ENCODE data around the gene NANOS3.
A peak's percentile ranks its signal among the peaks of the same experiment; 100 is the strongest.
"Not testable (repeated sequence)": the region's sequence is repeated elsewhere in the genome, so short reads cannot be mapped to it uniquely, and the experiment has no call there.

The NANOS3 gene

DNA sequence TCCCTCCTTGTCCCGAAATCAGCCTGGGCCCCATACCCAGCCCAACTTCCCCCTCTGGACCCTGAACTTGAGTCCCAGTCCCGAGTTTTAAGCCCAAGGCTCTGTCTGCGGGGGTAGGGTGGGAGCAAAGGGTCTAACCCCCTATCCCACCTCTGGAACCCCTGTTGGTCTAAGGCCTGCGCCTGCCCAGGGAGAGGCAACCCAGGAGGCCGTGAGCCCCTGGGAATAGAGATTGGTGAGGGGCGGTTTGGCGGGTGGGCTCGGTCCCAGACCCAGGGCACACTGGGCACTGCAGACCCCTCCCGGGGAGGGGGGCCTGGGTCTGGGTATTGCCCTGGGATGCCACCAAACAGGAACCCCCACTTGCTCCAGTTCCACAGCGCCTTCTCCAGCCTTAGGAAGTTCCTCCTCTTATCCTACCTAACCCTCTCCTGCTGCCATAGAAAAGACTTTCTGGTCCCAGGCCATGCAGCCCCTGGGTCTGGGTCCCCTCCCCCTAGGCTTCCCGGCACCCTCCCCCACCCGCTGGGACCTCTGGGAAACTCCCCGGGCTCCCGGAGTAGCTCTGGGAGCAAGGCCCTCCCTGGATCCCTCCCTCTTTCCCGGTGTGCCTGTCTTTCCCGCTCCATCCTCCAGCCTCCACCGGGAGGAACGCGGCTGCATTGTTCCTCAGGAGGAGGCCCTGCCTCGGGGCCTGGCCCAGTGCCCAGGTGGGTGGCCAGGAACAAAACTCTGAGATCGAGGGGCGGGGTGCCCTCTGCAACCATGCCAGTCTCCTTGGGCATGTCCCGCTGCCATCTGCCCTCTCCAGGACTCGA lies 33.6 kb upstream of the NANOS3 start:
- no peak for DNase-seq (ENCODE audit: low read depth)

DNA sequence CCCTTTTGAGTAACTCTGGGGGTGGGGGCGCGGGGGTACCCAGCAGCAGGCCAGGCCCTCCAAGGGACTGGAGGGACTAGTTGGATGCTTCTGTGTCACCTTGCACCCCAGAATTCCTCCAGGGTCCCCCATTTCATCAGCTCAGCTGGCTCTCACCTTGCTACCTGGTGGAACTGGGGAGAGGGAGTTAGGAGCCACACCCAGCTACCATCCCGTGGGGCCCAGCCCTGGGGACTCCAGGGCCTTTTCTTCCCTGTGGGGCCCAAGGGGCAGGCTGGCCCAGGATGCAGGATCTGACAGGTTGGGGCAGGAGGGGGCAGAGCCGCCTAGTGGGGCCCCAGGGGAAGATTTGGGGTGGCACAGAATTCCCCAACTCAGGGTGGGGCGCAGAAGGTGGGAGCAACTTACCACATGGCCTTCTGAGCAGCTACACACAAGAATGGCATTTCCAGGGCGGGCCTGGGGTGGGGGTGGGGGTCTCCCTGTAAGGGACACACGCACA lies 32.8 kb upstream of the NANOS3 start:
- DNase-seq (ENCODE audit: low read depth), result no peak

DNA sequence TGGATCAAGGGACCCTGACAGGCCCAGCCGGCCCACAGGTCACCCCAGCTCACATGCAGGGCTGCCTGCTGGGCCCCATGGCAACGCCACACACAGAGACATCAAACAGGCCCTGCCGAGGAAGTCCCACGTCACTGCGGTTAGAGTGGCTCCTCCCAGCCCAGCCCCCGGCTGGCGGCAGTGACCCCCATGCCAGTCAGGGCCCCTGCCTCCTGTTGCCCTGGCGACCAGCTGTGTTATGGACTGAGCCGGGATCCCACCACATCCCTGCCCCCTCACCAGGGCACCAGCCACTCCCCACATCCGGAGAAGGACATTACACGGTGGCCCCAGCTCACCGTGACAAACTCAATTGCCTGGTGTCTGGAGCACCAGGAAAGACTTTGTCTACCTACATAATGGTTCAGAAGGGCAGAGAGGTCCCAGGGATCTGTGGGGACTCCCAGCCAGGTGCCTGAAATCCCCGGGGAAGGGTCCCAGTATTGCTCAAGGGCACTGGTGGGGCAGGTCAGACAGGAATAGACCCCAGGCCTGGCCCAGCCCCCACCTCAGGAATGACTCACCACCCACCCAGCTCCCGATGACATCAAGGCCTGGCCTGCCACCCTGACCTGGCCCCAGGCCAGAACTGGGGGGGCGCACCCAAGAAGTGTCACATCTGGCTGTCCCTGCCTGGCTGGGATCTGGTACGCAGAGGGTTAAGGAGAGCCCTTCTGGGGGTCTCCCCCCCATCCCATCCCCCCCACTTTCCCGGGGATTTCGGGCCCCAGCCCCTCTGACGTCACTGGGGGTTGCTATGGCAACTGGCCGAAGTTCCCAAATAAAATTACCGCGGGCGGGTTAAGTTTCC lies 30.2 kb upstream of the NANOS3 start:
- peak; percentile 92 for DNase-seq (ENCODE audit: low read depth)

DNA sequence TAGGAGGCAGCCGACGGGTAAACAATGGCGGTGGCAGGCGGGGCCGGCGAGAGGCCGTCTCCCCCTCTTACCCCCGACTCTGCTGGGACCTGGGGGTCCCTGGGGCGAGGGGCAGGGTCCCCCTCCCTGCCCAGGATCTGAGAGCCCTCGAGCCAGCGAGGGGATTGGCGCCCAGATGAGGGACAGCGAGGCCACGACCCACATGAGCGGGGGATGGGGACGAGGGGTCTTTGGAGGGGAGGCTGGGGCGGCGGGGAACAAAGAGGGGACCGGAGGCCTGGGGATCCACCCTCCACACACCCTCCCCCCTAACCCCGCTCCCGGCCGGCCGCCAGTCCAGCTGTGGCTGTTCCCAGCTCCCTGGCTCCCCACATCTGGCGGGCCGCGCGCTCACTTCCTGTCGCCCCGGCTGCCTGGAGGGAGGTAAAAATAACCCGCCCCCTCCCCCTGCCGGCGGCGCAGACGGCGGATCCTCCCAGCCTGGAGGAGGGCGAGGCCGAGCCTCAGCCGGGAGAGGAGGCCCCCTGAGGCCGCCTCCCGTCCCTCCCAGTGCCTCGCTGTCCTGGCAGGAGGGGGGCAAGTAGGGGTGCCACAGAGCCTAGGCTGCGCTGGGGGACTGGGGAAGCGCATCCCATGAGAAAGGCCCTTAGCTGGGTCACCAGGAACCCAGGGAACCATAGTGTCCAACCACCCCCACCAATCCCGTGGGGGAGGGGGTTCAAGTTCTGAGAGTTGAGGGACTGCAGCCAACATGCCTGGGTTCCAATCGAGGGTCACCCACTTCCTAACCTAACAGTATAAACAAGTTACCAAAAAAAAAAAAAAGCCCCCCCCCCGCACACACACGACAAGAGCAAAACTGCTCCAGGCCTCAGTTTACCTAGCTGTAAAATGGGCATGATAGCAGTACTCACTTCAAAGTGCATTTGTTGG lies 29.3 kb upstream of the NANOS3 start:
- DNase-seq (ENCODE audit: low read depth), result peak; percentile 71

DNA sequence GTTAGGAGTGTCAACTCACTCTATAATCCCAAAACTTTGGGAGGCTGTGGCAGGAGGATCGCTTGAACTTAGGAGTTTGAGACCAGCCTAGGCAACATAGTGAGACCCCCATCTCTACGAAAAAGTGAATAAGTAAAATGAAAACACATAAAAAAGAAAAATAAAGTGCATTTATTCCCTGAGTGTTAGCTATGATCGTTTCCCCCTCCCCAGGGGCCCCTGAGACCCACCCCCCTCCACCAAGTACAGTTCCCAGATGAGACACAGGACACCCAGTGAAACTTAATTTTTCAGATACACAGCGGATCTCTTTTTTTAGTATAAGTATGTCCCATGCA lies 28.6 kb upstream of the NANOS3 start:
- DNase-seq (ENCODE audit: low read depth), result no peak

DNA sequence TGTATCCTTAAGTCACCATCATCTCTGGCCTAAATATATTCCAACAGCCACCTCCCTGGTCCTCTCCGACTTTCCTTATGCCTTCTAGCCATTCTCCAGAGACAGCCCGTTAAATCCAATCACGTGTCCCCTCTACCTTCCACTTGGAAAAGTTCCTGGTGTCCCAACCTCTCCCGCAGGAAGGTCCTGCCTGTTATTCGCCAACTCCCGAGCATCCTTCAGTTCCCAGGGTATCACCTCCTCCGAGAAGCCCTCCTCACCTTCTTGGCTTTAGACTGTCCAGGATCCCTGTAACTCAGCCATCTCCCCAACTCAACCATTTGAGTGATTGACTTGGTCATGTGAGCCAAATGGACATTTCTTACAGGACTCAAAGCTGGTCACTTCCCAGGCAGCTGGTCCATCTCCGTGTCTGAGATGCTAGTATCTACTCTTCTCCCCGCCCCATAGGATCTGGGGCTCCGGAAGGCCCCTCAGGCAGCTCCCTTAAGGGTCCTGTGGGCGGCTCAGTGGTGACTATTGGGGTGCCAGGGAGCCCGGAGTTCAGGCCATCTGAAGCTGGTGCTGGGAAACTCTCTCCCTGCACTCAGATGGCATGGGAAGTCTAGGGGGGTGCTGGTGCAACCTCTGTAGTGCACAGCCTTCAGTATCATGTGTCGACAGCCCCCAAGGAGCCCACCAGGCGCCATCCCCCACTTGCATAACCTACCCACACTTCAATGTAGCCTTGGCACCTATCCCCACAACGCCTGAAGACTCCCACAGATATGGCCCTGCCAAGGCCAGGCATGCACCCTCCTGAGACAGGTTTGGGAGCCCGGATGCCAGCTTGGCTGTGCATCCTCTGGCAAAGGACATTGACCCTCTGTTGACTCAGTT lies 27.9 kb upstream of the NANOS3 start:
- no peak for DNase-seq (ENCODE audit: low read depth)

DNA sequence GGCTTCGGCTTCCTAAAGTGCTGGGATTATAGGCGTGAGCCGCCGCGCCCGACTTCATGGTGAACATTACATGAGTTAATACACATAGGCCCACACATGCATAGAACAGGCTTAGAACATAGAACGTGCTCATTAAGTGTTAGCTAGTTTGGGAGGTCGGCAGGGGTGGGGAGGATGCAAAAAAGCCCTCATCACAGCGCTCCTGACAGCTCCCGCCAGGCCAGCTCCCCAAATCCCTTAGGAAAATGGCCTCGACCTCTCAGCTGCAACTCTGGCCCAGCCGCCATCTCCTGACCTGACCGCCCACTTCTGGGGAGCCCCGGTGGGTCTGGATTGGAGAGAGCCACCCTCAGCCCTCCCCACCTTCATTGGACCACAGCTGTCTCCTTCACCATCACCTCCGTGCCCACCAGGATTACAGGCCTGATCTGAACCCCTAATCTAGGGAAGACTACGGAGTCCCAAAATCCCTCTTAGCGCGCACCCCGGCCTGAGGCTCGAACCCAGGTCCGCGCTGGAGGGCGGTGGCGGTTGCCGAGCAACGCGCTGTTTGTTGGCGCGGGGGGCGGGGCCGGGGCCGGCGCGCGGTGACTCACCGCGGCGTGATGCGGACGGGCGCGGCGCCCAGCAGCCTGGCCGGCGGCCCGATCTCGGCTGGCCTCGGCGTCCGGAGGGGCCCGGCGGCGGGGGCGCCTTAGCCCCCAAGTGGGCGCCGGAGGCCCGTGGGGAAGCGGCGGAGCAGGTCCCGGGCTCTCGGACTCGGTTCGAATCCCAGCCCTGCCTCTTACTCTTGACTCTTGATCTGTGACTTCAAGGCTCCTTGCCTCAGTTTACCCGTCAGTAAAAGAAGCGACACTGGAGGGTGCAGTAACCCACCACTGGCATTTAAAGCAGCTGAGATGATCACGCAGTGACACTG lies 26.7 kb upstream of the NANOS3 start:
- DNase-seq (ENCODE audit: low read depth), result peak; percentile 55

DNA sequence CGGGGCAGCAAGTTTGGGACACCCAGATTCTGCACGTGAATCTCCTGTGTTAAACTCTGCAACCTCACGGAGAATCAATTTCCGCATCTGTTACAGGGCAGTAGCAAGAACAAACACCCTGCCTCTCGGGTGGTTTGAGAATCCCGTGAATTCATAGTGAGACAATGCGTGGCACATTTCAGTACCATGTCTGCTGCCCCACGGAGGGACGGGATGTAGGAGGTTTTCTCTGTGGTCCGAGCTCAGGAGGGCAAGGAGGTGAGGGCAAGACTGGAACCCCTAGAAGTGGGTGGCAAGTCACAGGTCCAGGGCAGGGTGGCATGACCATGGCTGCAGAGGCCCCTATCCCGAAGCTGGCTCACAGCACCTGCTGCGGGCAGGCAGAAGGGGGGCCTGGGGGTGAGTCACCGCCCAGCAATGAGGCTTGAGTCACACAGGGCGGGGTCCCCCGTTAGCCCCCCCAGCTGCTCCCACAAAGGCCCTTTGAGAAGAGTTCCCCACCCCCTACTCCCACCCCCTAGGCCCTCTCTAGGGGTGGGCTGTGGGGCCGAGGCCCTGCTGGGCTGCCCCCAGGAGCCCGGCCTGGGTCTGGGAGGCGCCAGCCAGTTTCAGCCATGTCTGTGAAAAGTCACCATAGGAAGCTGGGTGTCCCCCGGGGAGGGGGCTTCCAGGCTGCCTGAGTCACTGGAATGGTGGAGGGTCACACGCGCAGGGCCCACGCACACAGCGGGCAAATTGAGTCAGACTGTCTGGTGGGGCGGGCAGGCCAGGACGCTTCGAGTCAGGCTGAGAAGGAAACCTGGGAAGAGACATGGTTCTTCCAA lies 25.8 kb upstream of the NANOS3 start:
- peak; percentile 76 for DNase-seq (ENCODE audit: low read depth)

DNA sequence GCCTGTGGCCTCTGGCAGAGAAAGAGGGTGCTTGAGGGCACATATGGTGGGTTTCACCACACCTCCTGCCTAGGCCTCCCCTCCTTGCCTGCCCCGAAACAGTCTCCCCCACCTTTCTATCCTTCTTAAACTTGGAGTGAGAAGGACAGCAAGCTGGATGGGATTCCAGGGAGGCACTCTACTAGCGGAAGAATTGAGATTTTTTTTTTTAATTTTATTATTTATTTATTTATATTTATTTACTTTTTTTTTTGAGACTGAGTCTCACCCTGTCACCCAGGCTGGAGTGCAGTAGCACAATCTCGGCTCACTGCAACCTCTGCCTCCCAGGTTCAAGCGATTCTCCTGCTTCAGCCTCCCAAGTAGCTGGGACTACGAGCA lies 25.2 kb upstream of the NANOS3 start:
- DNase-seq (ENCODE audit: low read depth), result not testable (repeated sequence)

DNA sequence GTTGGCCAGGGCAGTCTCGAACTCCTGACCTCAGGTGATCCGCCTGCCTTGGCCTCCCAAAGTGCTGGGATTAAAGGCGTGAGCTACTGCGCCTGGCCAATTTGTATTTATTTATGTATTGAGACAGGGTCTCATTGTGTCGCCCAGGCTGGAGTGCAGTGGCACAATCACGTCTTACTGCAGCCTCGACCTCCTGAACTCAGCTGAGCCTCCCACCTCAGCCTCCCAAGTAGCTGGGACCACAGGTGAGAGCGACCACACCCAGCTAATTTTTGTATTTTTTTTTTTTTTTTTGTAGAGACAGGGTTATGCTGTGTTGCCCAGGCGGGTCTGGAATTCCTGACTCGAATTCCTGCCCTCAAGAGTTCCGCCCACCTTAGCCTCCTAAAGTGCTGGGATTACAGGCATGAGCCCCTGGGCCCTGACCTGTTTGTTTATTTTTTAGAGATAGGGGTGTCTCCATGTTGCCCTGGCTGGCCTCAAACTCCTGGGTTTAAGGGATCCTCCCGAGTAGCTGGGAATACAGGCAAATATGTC lies 24.7 kb upstream of the NANOS3 start:
- DNase-seq (ENCODE audit: low read depth), result not testable (repeated sequence)

DNA sequence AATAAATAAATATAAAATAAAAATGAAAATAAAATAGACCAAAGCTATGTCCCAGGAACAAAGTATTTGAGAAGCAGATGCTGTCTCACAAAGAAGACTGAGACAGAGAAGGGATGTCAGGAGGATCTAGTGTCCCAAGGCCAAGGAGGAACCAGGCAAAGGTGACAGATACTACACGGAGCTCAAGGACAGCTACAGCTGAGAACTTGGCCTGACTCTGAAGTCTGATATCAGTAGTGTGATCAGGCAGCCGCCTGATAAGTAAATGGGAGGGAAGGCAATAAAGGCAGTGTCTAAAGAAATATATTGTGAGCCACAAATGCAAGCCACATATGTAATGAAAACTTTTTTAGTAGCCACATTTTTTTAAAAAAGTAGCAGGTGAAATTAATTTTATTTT lies 20.4 kb upstream of the NANOS3 start:
- no peak for DNase-seq (ENCODE audit: low read depth)

DNA sequence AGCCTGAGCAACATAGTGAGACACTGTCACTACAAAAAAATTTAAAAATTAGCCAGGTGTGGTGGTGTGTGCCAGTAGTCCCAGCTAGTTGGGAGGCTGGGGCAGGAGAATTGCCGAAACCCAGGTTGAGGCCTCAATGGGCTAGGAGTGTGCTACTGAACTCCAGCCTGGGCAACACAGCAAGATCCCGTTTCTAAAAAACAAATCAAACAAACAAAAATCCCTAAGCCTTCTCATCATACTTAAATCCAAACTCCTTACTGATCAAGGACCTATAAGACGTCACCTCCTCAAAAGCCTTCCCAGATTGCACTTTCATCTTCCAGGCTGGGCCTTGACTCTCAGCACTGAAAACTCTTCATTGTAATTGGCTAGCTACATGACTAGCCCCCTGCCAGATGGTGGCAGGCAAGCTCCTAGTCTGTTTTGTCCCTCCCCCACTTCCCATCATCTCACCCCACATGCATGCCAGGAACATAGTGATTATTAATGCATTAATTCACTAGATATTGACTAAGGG lies 17.5 kb upstream of the NANOS3 start:
- no peak for DNase-seq (ENCODE audit: low read depth)

DNA sequence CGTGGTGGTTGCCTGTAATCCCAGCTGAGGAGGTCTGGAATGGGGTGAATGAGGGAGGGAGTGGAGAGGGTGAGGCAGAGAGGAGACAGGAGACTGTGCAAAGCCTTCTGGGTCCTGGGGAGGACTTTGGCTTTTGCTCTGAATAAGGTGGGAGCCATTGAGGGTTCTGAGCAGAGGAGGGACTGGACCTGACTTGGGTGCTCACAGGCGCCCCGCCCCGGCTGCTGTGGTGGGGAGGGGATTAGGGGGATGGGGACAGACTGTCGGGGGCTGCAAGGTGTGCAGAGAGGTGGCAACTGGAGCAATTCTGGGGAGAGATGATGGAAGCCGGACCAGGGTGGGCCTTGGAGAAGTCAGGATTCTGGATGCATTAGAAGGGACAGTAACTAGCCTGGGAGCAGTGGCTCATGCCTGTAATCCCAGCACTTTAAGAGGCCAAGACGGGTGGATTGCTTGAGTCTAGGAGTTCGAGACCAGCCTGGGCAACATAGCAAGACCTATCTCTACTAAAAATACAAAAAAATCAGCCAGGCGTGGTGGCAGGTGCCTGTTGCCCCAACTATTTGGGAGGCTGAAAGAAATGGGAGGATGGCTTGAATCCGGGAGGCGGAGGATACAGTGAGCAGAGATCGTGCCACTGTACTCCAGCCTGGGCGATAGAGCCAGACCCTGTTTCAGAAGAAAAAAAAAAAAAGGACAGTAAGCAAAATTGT lies 16.1 kb upstream of the NANOS3 start:
- DNase-seq (ENCODE audit: low read depth), result no peak

DNA sequence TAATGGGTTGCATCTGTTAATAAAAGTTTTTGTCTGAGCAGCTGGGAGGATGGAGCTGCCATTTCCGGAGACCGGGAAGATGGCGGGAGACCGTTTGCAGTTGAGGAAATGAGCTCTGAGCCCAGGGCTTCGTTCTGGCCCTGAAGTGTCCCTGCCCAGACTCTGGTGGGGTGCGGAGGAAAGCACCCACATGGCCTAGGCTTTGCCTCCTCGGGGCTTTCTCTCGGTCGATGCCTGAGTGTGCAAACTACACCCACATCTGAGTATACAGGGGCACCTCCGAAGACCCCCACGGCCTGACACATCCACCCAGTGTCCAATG lies 15.6 kb upstream of the NANOS3 start:
- DNase-seq (ENCODE audit: low read depth), result no peak

DNA sequence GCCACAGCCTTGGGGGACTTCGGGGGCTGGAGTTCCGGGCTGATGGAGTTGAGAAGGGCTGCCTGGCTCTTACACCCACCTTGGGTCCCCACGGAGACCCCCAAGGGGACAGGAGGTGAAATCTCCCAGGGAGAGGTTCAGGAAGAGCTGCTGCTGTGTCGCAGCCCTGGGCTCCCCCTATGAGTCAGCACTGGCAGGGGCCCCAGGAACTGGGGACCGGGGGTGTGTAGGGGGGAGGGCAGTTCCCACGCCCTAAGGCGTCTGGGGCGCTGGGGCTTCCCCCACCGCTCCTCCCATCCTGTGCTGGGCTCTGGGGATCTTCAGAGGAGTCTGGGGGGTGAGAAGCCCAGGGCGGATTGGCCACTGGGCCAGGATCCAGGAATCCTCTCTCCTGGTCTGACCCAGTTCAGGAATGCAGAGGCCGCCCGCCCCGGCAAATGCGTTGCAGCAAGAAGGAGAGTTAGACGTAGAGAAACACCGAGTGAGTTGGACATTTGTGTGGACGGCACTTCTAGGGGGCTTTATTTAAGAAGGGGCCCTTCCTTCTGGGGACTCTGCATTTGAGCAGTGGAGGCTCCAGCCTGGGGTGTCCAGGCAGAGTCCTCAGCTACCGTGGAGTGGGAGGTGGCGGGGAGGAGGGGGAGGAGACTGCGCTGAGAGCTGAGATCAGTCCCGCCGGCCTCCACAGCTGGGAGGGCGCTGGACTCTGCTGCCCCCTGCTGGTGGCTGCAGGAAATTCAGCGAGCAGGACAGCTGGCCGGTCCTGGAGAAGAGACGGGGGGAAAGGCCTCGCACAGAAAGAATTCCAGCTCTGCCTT lies 15.0 kb upstream of the NANOS3 start:
- DNase-seq (ENCODE audit: low read depth), result peak; percentile 81

DNA sequence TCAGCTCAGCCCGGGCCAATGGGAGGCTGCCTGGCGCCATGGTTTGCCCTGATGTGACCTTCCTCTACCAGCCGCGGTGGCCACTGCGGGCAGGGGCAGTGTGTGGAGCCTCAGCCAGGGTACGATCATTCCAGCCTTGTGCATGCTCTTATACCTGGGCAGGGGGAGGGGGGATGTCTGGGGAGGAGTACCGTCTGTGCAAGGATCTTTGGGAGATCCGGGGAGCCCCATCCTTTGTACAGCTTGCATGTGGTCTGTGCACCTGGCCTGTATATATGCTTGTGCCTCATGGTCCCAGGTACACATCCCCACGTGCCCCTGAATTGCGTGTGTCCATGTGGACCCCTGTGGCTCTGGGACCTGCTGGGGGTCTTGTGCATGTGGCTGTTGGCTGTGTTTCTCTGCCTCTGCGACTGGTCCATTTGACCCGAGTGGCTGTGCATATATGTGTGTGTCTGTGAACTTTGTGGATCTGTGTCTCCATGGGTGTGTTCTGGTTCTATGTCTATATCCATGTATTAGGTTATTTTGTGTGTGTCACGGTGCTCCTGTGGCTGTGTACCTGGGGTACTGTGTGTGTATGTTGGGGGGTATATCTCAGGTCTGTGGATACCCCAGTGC lies 12.8 kb upstream of the NANOS3 start:
- no peak for DNase-seq (ENCODE audit: low read depth)
